GM12878 (cell line): ENCODE data around the gene SSBP3. TPM values are rescaled to one million over a fixed set of nuclear protein-coding genes. Genes with fewer than 3 reads are reported as not detected.

Experiments used
- ATAC-seq: fragments of 200-7000 bp; cut with Tn5 transposase; 3 replicates; pipeline ENCODE4 v1.9.1; 2020; ENCODE audit warnings: mild to moderate bottlenecking, moderate library complexity
- BruUV-seq: library from RNA; stranded (reverse); fragments of 400-500 nt; replicated peaks from 2 replicates; lab custom pipeline; 2021; lab: Mats Ljungman, UMichigan
- CTCF ChIA-PET: fragments of 300-600 bp; sonication (Branson Sonifier 250); formaldehyde crosslinking; extraction: SDS; loops from one replicate; lab custom pipeline; 2021; ENCODE audit warnings: inconsistent platforms; lab: Yijun Ruan, JAX
- POLR2A ChIA-PET: fragments of 350-600 bp; formaldehyde crosslinking; extraction: SDS; loops from one replicate; lab custom pipeline; 2021; ENCODE audit warnings: inconsistent platforms; lab: Charles Lee
- RAD21 ChIA-PET: fragments of 300-600 bp; sonication (Branson Sonifier 250); formaldehyde crosslinking; loops from one replicate; lab custom pipeline; 2023; ENCODE audit warnings: antibody characterized with exemption; ENCODE audit not compliant: unreplicated experiment; lab: Charles Lee
- SMC1A ChIA-PET: fragments of 300-600 bp; sonication (Branson Sonifier 250); formaldehyde crosslinking; loops from one replicate; lab custom pipeline; 2023; ENCODE audit not compliant: unreplicated experiment, uncharacterized antibody; lab: Charles Lee
- DNase-seq: peaks from one replicate; pipeline ENCODE4 v3.0.0-alpha.2; 2011; ENCODE audit warnings: low read depth, low spot score
- FAIRE-seq: peaks from 3 replicates; lab custom pipeline; 2011; peaks lifted over from hg19 to GRCh38; lab: Jason Lieb, UNC
- H2AFZ ChIP-seq: 2 replicates; pipeline ENCODE4 v1.6.0; 2011; ENCODE audit warnings: low read depth, low read length, control low read depth; ENCODE audit not compliant: control insufficient read depth
- H3K27ac ChIP-seq: 2 replicates; pipeline ENCODE4 v1.5.1; 2011; ENCODE audit warnings: control low read depth; ENCODE audit not compliant: control insufficient read depth, insufficient read depth
- H3K27me3 ChIP-seq, 2 experiments: replicated peaks in 1 of 2; 2 replicates each; pipeline versions ENCODE4 v1.6.0 to v1.6.1; 2011; ENCODE audit warnings: low read length in 1 of 2; ENCODE audit not compliant: control insufficient read depth in 2 of 2, insufficient read depth in 2 of 2
- H3K36me3 ChIP-seq, 2 experiments: 2 replicates each; pipeline ENCODE4 v1.5.1; 2011; ENCODE audit warnings: low read length in 1 of 2; ENCODE audit not compliant: control insufficient read depth in 2 of 2, insufficient read depth in 2 of 2
- H3K4me1 ChIP-seq: 2 replicates; pipeline ENCODE4 v1.6.1; 2011; ENCODE audit warnings: mild to moderate bottlenecking, low read length, moderate library complexity, mixed read lengths; ENCODE audit not compliant: control insufficient read depth, insufficient read depth
- H3K4me2 ChIP-seq: 2 replicates; pipeline ENCODE4 v1.6.0; 2011; ENCODE audit warnings: control low read depth; ENCODE audit not compliant: control insufficient read depth, insufficient read depth
- H3K4me3 ChIP-seq: fragments of 200-600 bp; sonication (generic); 2 replicates; pipeline ENCODE4 v1.5.1; 2016
- H3K79me2 ChIP-seq: 2 replicates; pipeline ENCODE4 v1.6.0; 2011; ENCODE audit warnings: low read length; ENCODE audit not compliant: control insufficient read depth, insufficient read depth
- H3K9ac ChIP-seq: 2 replicates; pipeline ENCODE4 v1.8.0; 2011; ENCODE audit warnings: low read length, control low read depth, mixed read lengths; ENCODE audit not compliant: control insufficient read depth, insufficient read depth
- H3K9me3 ChIP-seq: replicated peaks from 3 replicates; pipeline ENCODE4 v1.5.1; 2011; ENCODE audit warnings: mild to moderate bottlenecking, low read length; ENCODE audit not compliant: control insufficient read depth, insufficient read depth
- H4K20me1 ChIP-seq: 2 replicates; pipeline ENCODE4 v1.6.0; 2011; ENCODE audit not compliant: control insufficient read depth, insufficient read depth
- BACH1 ChIP-seq: fragments of 450-650 bp; IDR thresholded peaks from 2 replicates; pipeline ENCODE4 v1.6.1; 2017; ENCODE audit warnings: mild to moderate bottlenecking, borderline replicate concordance
- DPF2 ChIP-seq: fragments of 450-650 bp; IDR thresholded peaks from 2 replicates; pipeline ENCODE4 v1.6.1; 2017; ENCODE audit warnings: mild to moderate bottlenecking
- EED ChIP-seq: sonication (generic); IDR thresholded peaks from 2 replicates; pipeline ENCODE4 v1.6.1; 2016; ENCODE audit warnings: antibody characterized with exemption, low read depth
- HDAC2 ChIP-seq: fragments of 200-600 bp; sonication (generic); IDR thresholded peaks from 2 replicates; pipeline ENCODE4 v1.6.1; 2017
- IKZF1 ChIP-seq: fragments of 450-650 bp; conservative IDR thresholded peaks from 2 replicates; pipeline ENCODE4 v1.6.1; 2017; ENCODE audit warnings: antibody characterized with exemption, mild to moderate bottlenecking
- IKZF2 ChIP-seq, 2 experiments: fragments of 450-650 bp; IDR thresholded peaks; 2 replicates each; pipeline ENCODE4 v1.6.1; 2017; ENCODE audit warnings: mild to moderate bottlenecking in 2 of 2, moderate library complexity in 2 of 2
- JUND ChIP-seq: IDR thresholded peaks from 2 replicates; pipeline ENCODE4 v1.6.1; 2012; ENCODE audit warnings: low read depth, mild to moderate bottlenecking, low read length, improper control_type of control experiment, moderate library complexity
- KDM1A ChIP-seq: fragments of 200-600 bp; sonication (generic); IDR thresholded peaks from 2 replicates; pipeline ENCODE4 v1.6.1; 2016; ENCODE audit warnings: borderline replicate concordance
- MEF2A ChIP-seq: IDR thresholded peaks from 2 replicates; pipeline ENCODE4 v1.6.1; 2011; ENCODE audit warnings: low read depth, mild to moderate bottlenecking, low read length, moderate library complexity; ENCODE audit not compliant: insufficient read depth
- MEF2B ChIP-seq: fragments of 450-650 bp; IDR thresholded peaks from 2 replicates; pipeline ENCODE4 v1.6.1; 2018; ENCODE audit warnings: mild to moderate bottlenecking, moderate library complexity; ENCODE audit not compliant: partially characterized antibody, poor library complexity, severe bottlenecking
- MTA2 ChIP-seq: fragments of 450-650 bp; IDR thresholded peaks from 2 replicates; pipeline ENCODE4 v1.6.1; 2016; ENCODE audit warnings: low read depth, mild to moderate bottlenecking, moderate library complexity
- PAX8 ChIP-seq: fragments of 450-650 bp; IDR thresholded peaks from 2 replicates; pipeline ENCODE4 v1.6.1; 2017; ENCODE audit warnings: mild to moderate bottlenecking, moderate library complexity
- TCF12 ChIP-seq: IDR thresholded peaks from 2 replicates; pipeline ENCODE4 v1.6.1; 2011; ENCODE audit warnings: low read depth, mild to moderate bottlenecking, low read length
- ZNF622 ChIP-seq: fragments of 450-650 bp; IDR thresholded peaks from 2 replicates; pipeline ENCODE4 v1.6.1; 2017; ENCODE audit warnings: mild to moderate bottlenecking, inconsistent platforms
- WGBS: methylation state at CpG from one replicate; pipeline ENCODE4 v1.1.6; 2016; ENCODE audit warnings: low lambda C conversion rate; ENCODE audit not compliant: insufficient replicate concordance, insufficient coverage; ENCODE audit errors: missing lambda C conversion rate; 5-methylcytosine and 5-hydroxymethylcytosine counted together
- in situ Hi-C: fragments of 300-500 bp; cut with MboI; formaldehyde crosslinking; loops from 9 replicates; pipeline ENCODE4 v1.14.3; 2018; ENCODE audit warnings: mixed read lengths
- intact Hi-C: fragments of 100-400 bp; cut with micrococcal nuclease; formaldehyde crosslinking; loops from one replicate; pipeline ENCODE4 v1.14.2; 2022; ENCODE audit not compliant: unreplicated experiment
- polyA plus RNA-seq, 11 experiments: library from polyadenylated mRNA; depleted of rRNA in 4 of 11; unstranded in 6 of 11; stranded (reverse) in 5 of 11; fragments of >200 nt; fragmentation: Nextera tagmentation in 4 of 11; fragmentation: Illumina TruSeq in 1 of 11; extraction: Ambion mirVana in 4 of 11; extraction: Trizol in 1 of 11; gene quantifications; 1 replicate in 1 of 11; 2 replicates in 10 of 11; pipeline versions ENCODE4 v1.2.1 to v1.2.3, GENCODE V29; 2011 to 2016; ENCODE audit warnings: inconsistent platforms in 2 of 11, missing spikeins in 2 of 11, low read depth in 1 of 11
- total RNA-seq, 4 experiments: library from RNA; depleted of rRNA in 3 of 4; stranded (reverse); fragments of >200 nt in 3 of 4; fragmentation: Illumina TruSeq in 1 of 4; extraction: Trizol in 1 of 4; gene quantifications; 2 replicates each; pipeline versions ENCODE4 v1.2.1 to v1.2.3, GENCODE V29; 2013 to 2021
- TF ChIP-seq, protein P1 (sequence below): fragments of 450-650 bp; conservative IDR thresholded peaks from 2 replicates; pipeline ENCODE4 v1.6.1; 2017; ENCODE audit warnings: mild to moderate bottlenecking, moderate library complexity
- TF ChIP-seq, protein P2 (sequence below): IDR thresholded peaks from 2 replicates; pipeline ENCODE4 v1.6.1; 2012; ENCODE audit warnings: low read depth, low read length, improper control_type of control experiment
- TF ChIP-seq, protein P3 (sequence below): fragments of 450-650 bp; IDR thresholded peaks from 2 replicates; pipeline ENCODE4 v1.6.1; 2016; ENCODE audit warnings: mild to moderate bottlenecking
- TF ChIP-seq, protein P4 (sequence below): IDR thresholded peaks from 2 replicates; pipeline ENCODE4 v1.6.1; 2011; ENCODE audit warnings: borderline replicate concordance, low read depth, mild to moderate bottlenecking, moderate library complexity, mixed read lengths, low read length; ENCODE audit not compliant: insufficient read depth; ENCODE audit errors: extremely low read length

The SSBP3 gene
- total and polyA plus RNA-seq, 10 of the 15 experiments (the other 5 are each of a cell fraction or from before 2014, with no cell fraction given), result 4.1 to 51.7 (median 17.1) TPM

DNA sequence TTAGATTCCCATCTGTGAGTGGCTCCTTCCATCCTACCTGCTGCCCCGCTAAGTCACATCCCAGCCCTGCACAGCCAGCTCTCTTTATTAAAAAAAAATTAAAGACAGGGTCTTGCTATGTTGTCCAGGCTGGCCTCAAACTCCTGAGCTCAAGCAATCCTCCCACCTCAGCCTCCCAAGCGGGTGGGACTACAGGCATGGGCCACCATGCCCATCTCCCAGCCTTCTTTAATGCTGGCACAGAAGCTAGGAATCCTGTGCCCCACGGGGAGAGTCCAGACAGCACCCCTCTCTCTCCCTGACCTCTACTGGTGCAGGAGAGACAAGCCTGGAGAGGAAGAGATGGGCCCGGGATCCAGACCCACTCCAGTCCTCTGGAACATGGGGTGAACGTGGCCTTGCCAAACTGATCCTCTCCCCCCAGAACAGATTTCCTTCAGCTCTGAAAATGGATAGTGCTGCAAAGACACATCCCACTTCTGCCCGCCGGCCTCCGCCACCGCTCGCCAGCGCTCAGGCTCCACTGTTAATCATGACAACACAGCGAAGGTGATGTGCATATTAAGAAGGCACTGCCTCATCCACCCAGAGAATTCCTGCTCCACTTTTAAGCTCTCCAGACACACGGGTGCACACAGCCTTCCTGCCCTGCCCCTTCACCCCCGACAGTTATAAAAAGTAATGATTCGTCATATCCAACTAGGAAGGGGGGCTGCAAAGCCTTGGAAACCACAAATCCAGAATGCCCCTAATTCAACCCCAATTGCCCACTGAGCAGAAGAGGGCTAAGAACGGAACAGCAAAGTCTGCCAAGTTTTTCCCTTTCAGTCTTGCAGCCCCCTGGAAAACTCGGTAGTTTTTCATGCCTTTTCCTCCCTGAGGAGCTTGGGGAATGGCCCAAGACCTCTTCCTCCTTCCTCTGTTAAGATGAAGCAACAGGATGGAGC, 138.1 kb downstream of the SSBP3 start:
- Histone ChIP-seq H3K4me3 (no peak overlapping the region), H4K20me1 (no peaks in the 10 kb centered on the region; the same call in 1 of the 2 replicates), H2AFZ (no peak overlapping the region), H3K9me3 (no peaks in the 10 kb centered on the region), H3K4me2 (no peak overlapping the region), H3K27ac (no peak overlapping the region), H3K9ac (no peak overlapping the region), H3K36me3 (peaks cover 0 to 3% of the 10 kb centered on the region in 2 experiments; a peak in 2 of 4 replicates), H3K4me1 (no peaks in the 10 kb centered on the region), H3K27me3 (no peaks in the 10 kb centered on the region), H3K79me2 (no peaks in the 10 kb centered on the region)
- TF ChIP-seq ZNF622 (no peak), MTA2 (no peak), MEF2B (no peak), IKZF1 (no peak), EED (no peak), PAX8 (no peak), MEF2A (no peak), BACH1 (no peak), HDAC2 (no peak), DPF2 (no peak), TCF12 (no peak), KDM1A (no peak), IKZF2 (IDR thresholded peaks at IDR 0.05) (no peak), JUND (no peak)
- TF ChIP-seq, protein P1, sequence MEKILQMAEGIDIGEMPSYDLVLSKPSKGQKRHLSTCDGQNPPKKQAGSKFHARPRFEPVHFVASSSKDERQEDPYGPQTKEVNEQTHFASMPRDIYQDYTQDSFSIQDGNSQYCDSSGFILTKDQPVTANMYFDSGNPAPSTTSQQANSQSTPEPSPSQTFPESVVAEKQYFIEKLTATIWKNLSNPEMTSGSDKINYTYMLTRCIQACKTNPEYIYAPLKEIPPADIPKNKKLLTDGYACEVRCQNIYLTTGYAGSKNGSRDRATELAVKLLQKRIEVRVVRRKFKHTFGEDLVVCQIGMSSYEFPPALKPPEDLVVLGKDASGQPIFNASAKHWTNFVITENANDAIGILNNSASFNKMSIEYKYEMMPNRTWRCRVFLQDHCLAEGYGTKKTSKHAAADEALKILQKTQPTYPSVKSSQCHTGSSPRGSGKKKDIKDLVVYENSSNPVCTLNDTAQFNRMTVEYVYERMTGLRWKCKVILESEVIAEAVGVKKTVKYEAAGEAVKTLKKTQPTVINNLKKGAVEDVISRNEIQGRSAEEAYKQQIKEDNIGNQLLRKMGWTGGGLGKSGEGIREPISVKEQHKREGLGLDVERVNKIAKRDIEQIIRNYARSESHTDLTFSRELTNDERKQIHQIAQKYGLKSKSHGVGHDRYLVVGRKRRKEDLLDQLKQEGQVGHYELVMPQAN, result no peak
- TF ChIP-seq, protein P2, sequence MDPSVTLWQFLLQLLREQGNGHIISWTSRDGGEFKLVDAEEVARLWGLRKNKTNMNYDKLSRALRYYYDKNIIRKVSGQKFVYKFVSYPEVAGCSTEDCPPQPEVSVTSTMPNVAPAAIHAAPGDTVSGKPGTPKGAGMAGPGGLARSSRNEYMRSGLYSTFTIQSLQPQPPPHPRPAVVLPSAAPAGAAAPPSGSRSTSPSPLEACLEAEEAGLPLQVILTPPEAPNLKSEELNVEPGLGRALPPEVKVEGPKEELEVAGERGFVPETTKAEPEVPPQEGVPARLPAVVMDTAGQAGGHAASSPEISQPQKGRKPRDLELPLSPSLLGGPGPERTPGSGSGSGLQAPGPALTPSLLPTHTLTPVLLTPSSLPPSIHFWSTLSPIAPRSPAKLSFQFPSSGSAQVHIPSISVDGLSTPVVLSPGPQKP, result no peak
- TF ChIP-seq, protein P3, sequence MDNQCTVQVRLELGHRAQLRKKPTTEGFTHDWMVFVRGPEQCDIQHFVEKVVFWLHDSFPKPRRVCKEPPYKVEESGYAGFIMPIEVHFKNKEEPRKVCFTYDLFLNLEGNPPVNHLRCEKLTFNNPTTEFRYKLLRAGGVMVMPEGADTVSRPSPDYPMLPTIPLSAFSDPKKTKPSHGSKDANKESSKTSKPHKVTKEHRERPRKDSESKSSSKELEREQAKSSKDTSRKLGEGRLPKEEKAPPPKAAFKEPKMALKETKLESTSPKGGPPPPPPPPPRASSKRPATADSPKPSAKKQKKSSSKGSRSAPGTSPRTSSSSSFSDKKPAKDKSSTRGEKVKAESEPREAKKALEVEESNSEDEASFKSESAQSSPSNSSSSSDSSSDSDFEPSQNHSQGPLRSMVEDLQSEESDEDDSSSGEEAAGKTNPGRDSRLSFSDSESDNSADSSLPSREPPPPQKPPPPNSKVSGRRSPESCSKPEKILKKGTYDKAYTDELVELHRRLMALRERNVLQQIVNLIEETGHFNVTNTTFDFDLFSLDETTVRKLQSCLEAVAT, result no peak
- TF ChIP-seq, protein P4, sequence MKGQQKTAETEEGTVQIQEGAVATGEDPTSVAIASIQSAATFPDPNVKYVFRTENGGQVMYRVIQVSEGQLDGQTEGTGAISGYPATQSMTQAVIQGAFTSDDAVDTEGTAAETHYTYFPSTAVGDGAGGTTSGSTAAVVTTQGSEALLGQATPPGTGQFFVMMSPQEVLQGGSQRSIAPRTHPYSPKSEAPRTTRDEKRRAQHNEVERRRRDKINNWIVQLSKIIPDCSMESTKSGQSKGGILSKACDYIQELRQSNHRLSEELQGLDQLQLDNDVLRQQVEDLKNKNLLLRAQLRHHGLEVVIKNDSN, result no peak
- RAD21 ChIA-PET, result no interaction called here
- CTCF ChIA-PET, result interaction anchor here (2.1 kb wide), 1 partner anchor 221 kb away, joined by 7 read pairs; no protein-coding TSS in a partner anchor
- intact Hi-C loops (no loop called here), in situ Hi-C loops (no loop called here)
- WGBS, result 88% methylated on average over 17 of the region's 17 CpGs
- SMC1A ChIA-PET, result no interaction called here
- no peak for FAIRE-seq
- POLR2A ChIA-PET, result no interaction called here
- TSS peak; percentile 23 for BruUV-seq
- DNase-seq, result no peak
- no peak for ATAC-seq
